Left kidney (tissue), 1 donor: Measurements from ENCODE around the gene STAM. TPM values are rescaled to one million over a fixed set of nuclear protein-coding genes. Genes with fewer than 3 reads are reported as not detected.

Source experiments
- polyA plus RNA-seq: library from polyadenylated mRNA; unstranded; fragments of 120-200 nt; gene quantifications from one replicate; pipeline ENCODE4 v1.2.1, GENCODE V29; 2013; ENCODE audit not compliant: insufficient read length

STAM gene
- polyA plus RNA-seq, 1 donor: 36.8 TPM

Other genes starting within 250 kb of the STAM start
- 1.7 TPM for gene ST8SIA6, start 189.6 kb upstream of the STAM start, polyA plus RNA-seq
- 16.5 TPM for gene HACD1, start 26.8 kb upstream of the STAM start, polyA plus RNA-seq
- 0.37 TPM for gene TMEM236, start 108.0 kb downstream of the STAM start, polyA plus RNA-seq
- 9.5 TPM for gene MRC1, start 165.2 kb downstream of the STAM start, polyA plus RNA-seq